ENCODE results near the gene POLR2J. TPM values are rescaled to one million over a fixed set of nuclear protein-coding genes. Genes with fewer than 3 reads are reported as not detected.
"Not testable (repeated sequence)": the region's sequence is repeated elsewhere in the genome, so short reads cannot be mapped to it uniquely, and the experiment has no call there.

POLR2J gene
- total RNA-seq, 2 experiments from 2014 or later = 43.9 to 47.1 TPM

DNA sequence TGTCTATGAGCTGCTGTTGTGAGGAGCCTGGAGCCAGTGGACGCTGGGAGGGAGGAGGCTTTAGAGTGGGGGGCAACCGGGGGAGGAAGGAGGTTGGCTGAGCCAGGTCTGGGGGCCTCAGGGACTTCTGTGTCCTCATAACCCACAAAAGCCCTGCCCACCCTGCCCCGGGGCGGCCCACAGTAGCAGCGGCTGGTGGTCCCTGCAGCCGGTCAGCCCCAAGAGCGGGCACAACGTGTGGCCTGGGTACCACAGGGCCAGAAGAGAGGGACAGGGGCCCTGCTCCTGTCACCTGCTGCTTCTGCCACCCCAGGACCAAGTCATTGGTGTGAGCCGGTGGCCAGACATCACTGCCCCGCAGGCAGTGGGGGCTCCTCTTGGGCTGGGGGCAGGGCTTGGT is 3.2 kb upstream of the POLR2J start:
- intact Hi-C loops (cut with micrococcal nuclease); H3K27ac Mint-ChIP-seq; H3K9me3 Mint-ChIP-seq; CTCF ChIA-PET; H3K36me3 Mint-ChIP-seq (ENCODE audit: low read depth); H3K4me3 Mint-ChIP-seq; H3K27me3 Mint-ChIP-seq (ENCODE audit: low read depth); H3K4me1 Mint-ChIP-seq (ENCODE audit: low read depth); DNase-seq: not testable (repeated sequence)

DNA sequence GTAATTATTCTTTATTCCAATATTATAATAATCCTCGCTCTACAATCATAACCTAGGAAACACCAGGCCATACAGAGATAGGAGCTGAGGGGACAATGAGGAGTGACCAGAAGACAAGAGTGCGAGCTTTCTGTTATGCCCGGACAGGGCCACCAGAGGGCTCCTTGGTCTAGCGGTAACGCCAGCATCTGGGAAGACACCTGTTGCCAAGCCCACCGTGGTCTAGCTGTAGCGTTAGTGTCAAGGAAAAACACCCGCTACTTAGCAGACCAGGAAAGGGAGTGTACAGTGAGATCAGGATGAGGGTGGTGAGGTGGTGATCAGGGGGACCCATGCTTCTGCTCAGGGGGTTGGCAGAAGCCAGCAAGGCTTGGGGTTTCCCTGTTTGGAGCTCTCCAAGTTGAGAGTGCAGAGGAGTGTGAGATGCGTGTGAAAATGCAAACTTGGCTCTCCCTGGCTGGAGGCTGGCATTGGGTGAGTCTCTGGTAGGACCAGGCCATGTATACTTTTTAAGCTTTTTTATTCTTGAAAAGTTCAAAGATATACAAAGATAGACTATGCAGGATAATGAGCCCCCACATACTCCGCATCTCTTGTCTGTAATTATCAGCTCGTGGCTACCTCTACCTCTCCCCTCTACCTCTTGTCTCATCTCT is 1.4 kb upstream of the POLR2J start:
- H3K27me3 Mint-ChIP-seq (ENCODE audit: low read depth); H3K4me3 Mint-ChIP-seq; H3K36me3 Mint-ChIP-seq (ENCODE audit: low read depth); H3K9me3 Mint-ChIP-seq; H3K4me1 Mint-ChIP-seq (ENCODE audit: low read depth); H3K27ac Mint-ChIP-seq; intact Hi-C loops (cut with micrococcal nuclease): not testable (repeated sequence)
- CTCF ChIA-PET = interaction anchor here (1.0 to 1.4 kb wide), 2 partner anchors 15 to 76 kb away, joined by 3 to 4 read pairs; no protein-coding TSS in a partner anchor
- DNase-seq = peak; percentile 60

DNA sequence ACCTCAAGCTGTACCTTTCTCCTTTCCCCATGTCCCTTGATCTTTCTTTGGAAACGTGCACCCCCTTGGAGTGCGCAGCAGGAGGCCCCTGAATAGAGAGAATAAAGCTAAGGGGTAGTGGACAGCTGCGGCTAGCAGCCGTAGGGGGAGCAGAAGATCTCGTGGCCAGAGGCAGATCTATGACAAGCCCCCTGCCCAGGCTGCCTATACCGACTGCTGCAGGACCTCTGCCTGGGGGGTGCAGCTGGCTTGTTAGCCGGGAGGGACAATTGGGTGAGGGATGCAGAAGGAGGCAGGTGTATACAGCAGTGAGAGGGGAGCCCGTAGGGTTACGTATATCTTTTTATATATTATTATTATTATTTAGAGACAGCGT is 475 bp upstream of the POLR2J start:
- H3K36me3 Mint-ChIP-seq (ENCODE audit: low read depth); H3K4me3 Mint-ChIP-seq; H3K27ac Mint-ChIP-seq; DNase-seq; CTCF ChIA-PET; H3K27me3 Mint-ChIP-seq (ENCODE audit: low read depth); intact Hi-C loops (cut with micrococcal nuclease); H3K9me3 Mint-ChIP-seq; H3K4me1 Mint-ChIP-seq (ENCODE audit: low read depth): not testable (repeated sequence)

DNA sequence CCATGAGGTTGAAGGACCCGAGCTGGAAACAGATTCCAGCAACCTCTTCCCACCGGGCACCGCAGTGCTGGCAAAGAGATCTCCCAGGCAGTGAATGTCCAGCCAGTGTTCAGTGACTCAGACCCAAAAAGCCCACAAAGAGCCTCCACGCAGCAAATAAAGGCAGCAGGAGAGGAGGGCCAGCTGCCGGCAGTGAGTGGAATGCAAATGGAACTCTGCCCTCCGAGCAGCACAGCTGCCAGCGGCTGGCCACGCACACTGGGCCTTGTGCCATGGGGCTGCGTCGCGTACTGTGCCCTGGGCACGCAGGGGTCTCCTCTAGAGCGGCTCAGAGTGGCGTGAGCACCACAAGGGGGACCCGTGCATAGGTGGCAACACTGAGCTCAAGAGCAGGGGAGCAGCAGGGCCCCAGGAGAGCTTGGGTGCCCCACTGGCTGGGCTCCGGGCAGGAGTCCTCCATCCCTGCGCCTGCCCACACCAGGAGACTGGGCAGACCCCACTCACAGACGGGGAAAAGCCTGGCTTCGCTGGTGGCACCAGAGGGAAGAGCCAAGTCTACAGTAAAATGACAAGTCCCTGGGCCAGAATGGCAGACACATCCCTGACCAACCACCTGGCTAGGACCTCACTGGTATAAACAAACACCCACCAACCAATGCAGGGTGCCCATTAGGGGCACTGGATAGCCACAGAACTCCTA is 3.8 kb downstream of the POLR2J start:
- H3K4me3 Mint-ChIP-seq; H3K36me3 Mint-ChIP-seq (ENCODE audit: low read depth); DNase-seq; CTCF ChIA-PET; H3K4me1 Mint-ChIP-seq (ENCODE audit: low read depth); intact Hi-C loops (cut with micrococcal nuclease); H3K27ac Mint-ChIP-seq; H3K9me3 Mint-ChIP-seq; H3K27me3 Mint-ChIP-seq (ENCODE audit: low read depth): not testable (repeated sequence)

DNA sequence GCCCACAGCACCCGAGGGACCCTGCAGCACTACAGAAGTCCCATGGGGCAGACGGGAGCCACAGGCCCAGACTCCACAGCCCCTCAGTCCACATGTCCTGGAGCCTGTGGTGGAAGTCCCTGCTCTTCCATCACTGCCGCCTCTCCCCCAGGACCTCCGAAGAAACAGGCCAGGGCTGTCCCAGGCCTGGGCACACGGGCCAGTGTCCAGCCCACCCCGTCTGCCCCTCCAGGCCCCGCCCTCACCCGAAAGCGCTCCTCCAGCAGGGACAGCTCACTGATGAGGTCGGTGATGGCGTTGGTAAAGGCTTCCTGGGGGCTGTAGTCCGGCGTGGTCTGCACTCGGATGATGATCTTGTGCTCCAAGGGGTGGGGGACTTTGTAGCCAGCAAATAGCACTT is 4.6 kb downstream of the POLR2J start:
- H3K27ac Mint-ChIP-seq, CTCF ChIA-PET: not testable (repeated sequence)

DNA sequence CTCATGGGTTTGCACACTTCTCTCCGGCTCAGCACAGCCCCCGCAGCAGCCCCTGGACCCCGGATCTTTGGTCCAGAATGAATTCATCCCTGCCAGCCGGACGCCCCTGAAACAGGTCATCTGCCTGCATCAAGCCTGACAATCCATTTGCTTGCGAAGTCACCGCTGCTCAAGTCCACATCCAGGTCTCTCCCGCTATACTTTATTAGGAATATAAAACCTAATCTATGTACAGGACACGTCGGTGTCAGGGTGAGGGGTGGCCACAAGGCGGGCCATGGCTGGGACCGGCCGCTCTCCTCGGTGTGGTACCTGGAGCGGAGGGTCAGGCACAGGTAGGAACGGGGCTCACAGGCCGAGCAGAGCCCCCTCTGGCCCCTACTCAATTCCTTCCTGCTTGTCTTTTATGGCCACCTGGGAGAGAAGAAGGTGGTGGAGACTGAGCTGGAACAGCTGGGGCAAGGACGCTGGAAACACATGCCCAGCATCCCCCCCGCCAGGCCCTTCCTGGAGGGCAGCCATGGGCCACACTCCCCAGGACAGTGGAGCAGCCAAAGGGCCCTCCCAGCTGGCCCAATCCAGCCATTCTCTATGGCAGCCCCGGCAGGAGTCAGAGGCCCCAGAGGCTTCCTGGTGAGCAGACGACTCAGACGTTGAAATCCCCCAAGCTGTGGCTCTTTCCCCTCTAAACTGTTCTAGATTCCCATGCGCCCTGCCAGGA is 5.3 kb downstream of the POLR2J start:
- CTCF ChIA-PET = no interaction called here
- no peaks in the 10 kb centered on the region for H3K27me3 Mint-ChIP-seq (ENCODE audit: low read depth)
- H3K4me1 Mint-ChIP-seq (ENCODE audit: low read depth) = no peaks in the 10 kb centered on the region
- H3K36me3 Mint-ChIP-seq (ENCODE audit: low read depth) = peaks cover 2% of the 10 kb centered on the region
- no peaks in the 10 kb centered on the region for H3K9me3 Mint-ChIP-seq
- intact Hi-C loops (cut with micrococcal nuclease) = no loop called here
- no peak for DNase-seq
- no peak overlapping the region for H3K27ac Mint-ChIP-seq
- H3K4me3 Mint-ChIP-seq = no peak overlapping the region

More for the DNA sequence above, 4.6 kb downstream of the POLR2J start:
- H3K4me1 Mint-ChIP-seq (ENCODE audit: low read depth); H3K9me3 Mint-ChIP-seq; H3K4me3 Mint-ChIP-seq; H3K27me3 Mint-ChIP-seq (ENCODE audit: low read depth); H3K36me3 Mint-ChIP-seq (ENCODE audit: low read depth); DNase-seq; intact Hi-C loops (cut with micrococcal nuclease): not testable (repeated sequence)

DNA sequence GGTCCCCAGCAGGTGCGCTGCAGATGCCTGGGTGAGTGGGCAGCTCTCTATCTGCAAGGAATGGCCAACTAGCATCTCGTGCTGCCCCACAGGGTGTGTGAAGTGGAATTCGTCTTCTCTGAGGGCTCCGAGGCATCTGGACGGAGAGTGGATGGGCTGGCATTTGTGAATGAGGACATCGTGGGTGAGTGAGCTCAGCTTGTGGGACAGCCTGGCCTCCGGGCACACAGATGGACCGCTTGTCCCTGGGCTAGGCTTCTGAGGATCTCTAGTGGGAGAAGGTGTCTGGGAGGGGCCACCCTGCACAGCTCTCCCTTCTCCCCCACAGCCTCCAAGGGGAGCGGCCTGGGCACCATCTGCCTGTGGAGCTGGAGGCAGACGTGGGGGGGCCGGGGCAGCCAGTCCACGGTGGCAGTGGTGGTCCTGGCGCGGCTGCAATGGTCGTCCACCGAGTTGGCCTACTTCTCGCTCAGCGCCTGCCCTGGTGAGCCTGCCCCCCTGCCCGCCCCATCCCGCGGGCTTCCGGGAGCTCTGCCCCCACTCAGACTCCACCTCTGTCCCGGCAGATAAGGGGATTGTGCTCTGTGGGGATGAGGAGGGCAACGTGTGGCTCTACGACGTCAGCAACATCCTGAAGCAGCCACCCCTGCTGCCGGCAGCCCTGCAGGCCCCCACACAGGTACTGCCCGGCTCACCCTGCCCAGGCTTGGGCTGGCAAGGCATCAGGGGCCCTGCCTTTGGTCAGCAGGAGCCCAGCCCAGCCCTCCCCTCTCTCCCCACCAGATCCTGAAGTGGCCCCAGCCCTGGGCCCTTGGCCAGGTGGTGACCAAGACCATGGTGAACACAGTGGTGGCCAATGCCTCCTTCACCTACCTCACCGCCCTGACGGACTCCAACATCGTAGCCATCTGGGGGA is 6.3 kb downstream of the POLR2J start:
- no peak overlapping the region for H3K27ac Mint-ChIP-seq
- H3K4me1 Mint-ChIP-seq (ENCODE audit: low read depth) = no peaks in the 10 kb centered on the region
- H3K9me3 Mint-ChIP-seq = no peaks in the 10 kb centered on the region
- intact Hi-C loops (cut with micrococcal nuclease) = no loop called here
- H3K4me3 Mint-ChIP-seq = no peak overlapping the region
- CTCF ChIA-PET = no interaction called here
- H3K27me3 Mint-ChIP-seq (ENCODE audit: low read depth) = no peaks in the 10 kb centered on the region
- H3K36me3 Mint-ChIP-seq (ENCODE audit: low read depth) = peaks cover 2% of the 10 kb centered on the region
- no peak for DNase-seq

DNA sequence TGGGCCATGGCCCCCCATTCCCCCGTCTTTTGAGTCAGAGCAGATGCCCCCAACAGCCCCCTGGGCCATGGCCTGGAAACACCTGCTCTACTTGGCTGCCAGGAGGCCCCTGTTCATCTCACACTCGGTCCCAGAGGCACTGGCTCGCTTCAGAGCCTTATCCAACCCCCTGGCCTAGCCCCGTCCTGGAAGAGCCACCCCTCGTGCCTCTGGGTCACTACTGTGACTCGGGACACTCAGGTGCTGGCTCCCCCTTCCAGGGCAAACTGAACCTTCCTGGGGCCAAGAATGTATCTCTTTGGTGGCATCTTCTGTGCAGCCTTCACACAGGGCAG is 7.0 kb downstream of the POLR2J start:
- Mint-ChIP-seq H3K36me3 (ENCODE audit: low read depth) (peaks cover 4% of the 10 kb centered on the region), H3K4me1 (ENCODE audit: low read depth) (peaks cover 5% of the 10 kb centered on the region), H3K27me3 (ENCODE audit: low read depth) (no peaks in the 10 kb centered on the region), H3K27ac (no peak overlapping the region), H3K4me3 (no peak overlapping the region), H3K9me3 (no peaks in the 10 kb centered on the region)
- CTCF ChIA-PET = no interaction called here
- intact Hi-C loops (cut with micrococcal nuclease) = no loop called here
- DNase-seq = no peak

DNA sequence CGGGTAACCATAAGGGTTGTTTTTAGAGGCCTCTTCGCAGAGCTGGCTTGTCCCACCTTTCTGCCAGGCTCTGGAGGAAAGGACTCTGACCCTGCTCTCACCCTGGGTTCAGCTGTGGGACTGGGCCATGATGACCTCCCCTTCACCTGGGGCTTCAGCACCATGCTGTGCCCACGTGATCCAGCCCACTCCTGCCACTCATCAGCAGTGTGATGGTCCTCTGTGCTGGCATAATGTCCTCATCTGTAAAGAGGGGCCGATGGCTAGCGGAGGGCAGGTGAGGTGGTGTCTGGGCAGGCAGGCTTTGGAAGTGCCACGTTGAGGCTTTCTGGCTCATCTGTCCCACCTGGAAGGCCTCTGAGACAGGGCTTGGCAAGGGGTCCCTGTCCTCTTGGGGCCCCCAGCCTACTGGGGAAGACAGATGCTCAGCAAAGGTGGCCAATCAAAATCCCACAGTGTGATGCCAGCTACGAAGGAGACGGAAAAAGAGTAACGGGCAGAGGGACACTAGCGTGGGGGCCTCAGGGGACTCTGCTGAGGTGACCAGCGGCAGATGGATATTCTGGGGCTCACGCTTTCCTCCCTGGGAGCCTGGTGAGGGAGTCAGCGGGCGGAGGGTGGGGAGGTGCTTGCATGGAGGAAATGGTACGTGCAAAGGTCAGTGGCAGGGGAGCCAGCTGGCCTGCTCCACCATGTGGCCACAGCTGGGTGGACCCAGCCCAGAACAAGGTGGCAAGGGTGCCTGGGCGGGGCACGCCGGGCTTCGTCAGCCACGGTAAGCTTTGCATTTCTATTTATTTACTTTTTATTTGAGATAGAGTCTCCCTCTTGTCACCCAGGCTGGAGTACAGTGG is 8.5 kb downstream of the POLR2J start:
- H3K4me3 Mint-ChIP-seq = no peak overlapping the region
- DNase-seq = no peak
- intact Hi-C loops (cut with micrococcal nuclease) = no loop called here

DNA sequence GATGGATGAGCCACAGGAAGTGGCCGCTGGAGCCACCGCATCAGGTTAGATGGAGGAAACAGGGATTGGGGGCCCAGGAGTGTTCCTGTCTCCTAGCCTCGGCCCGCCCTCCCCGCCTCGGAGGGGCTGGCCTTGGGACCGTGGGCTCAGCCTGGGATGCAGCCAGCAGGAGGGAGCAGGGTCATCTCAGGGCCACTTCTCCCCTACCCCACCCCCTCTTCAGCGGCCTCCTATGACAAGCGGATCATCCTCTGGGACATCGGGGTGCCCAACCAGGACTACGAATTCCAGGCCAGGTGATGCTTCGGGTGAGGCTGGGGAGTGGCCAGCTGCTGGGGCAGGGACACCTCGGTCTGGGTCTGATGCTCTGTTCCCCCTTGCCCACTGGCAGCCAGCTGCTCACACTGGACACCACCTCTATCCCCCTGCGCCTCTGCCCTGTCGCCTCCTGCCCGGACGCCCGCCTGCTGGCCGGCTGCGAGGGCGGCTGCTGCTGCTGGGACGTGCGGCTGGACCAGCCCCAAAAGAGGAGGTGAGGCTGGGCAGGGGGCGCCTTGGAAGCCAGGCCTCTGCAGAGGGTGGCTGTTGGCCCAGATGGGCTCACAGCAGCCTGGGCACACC is 9.3 kb downstream of the POLR2J start:
- Mint-ChIP-seq H3K27me3 (ENCODE audit: low read depth) (no peaks in the 10 kb centered on the region), H3K4me3 (no peak overlapping the region), H3K4me1 (ENCODE audit: low read depth) (peaks cover 17% of the 10 kb centered on the region), H3K9me3 (no peaks in the 10 kb centered on the region), H3K36me3 (ENCODE audit: low read depth) (peaks cover 4% of the 10 kb centered on the region), H3K27ac (no peak overlapping the region)
- CTCF ChIA-PET = interaction anchor here (1.4 kb wide), 1 partner anchor 57 kb away, joined by 3 read pairs; no protein-coding TSS in a partner anchor
- intact Hi-C loops (cut with micrococcal nuclease) = no loop called here
- DNase-seq = no peak

More for the DNA sequence above, 8.5 kb downstream of the POLR2J start:
- H3K27ac Mint-ChIP-seq = no peak overlapping the region
- peaks cover 4% of the 10 kb centered on the region for H3K36me3 Mint-ChIP-seq (ENCODE audit: low read depth)
- peaks cover 17% of the 10 kb centered on the region for H3K4me1 Mint-ChIP-seq (ENCODE audit: low read depth)
- H3K27me3 Mint-ChIP-seq (ENCODE audit: low read depth) = no peaks in the 10 kb centered on the region
- CTCF ChIA-PET = interaction anchor here (1.0 kb wide), 1 partner anchor 33 kb away, joined by 3 read pairs; no protein-coding TSS in a partner anchor
- H3K9me3 Mint-ChIP-seq = no peaks in the 10 kb centered on the region
